NCI-H510A (cell line): ENCODE results near the gene MYBPH.

Experiments used
- DNase-seq: peaks from one replicate; lab custom pipeline; 2025; lab: John Stamatoyannopoulos, UW

The MYBPH gene

DNA sequence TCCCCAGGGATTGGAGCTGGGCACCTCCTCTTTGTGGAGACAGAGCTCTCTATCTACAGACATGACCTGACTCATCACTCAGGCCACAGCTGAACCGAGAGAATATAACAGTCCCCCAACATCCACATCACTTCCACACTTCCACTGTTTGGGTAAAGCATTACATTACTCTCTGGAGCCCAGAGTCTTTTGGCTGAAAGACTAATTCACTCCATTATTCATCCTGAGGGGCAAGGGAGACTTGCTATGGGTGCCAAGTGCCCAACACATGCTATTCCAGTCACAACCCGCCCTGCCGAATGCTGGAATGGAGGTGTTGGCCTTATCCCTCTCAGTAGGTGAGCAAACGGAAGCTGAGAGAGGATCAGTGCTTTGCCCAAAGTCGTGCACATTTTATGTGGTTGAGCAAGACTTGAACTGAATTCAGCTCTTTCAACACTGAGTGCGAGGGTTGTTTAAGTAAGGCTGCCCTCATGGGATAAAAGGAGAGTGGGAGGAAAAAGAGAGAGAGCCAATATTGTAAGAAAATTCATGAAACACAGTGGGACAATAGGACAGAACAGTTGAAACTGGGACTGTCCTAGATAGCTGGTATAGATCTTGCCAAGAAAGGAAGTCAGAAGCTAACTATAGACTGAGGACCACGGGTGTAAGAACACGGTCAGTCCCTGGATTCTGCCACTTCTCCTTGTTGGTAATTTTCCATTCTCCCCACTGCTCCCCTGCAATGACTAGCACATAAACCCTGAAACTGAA, 24.4 kb upstream of the MYBPH start:
- no peak for DNase-seq

DNA sequence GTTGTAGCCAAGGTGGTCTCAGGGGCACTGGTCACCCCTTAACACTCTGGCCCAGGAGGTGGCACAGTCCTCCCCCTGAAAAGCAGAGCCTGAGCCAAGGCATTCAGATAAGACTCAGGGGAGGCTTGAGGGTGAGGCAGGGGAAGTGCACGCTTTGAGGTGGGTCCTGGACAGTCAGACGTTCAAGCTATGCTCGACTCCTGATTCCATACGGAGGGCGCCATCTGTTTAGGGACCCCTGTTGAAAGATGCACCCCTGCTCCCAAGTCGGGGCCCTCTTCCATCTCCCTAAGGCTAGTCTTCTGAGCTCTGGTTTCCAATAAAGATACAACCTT, 23.8 kb upstream of the MYBPH start:
- no peak for DNase-seq

DNA sequence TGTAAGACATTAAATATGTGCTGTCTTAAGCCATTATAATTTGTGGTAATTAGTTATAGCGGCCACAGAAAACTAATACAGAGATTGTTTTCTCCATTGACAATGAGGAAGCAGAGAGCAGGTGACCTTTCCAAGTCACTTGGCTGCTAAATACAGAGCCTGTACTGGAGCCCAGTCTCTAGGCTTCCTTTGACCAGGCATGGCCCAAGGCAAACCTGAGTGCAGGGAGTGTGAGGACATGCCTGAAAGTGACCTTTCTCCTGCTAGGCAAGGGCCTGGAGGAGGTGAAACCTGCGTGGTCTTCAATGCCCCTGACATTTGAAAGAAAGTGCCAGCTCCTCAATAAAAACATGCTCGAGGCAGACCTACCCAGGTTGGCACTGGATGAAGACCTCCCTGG, 23.4 kb upstream of the MYBPH start:
- no peak for DNase-seq

DNA sequence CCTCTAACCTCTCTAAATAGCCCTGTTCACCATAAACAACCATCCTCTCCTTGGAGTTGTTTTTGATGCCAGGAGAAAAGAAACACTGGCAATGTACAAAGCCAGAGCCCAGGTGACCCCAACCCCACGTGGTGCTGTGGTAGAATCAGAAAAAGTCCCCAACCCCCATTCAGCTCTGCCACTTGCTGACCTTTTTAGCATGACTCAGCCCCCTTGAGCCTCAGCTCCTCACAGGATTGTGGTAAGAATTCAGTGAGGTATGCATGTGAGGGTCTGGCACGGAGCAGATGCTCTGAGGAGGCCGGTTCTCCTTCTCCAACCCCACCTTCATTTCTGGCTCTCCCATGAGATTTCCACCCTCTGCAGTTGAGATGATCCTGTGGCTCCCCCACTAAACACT, 22.0 kb upstream of the MYBPH start:
- no peak for DNase-seq

DNA sequence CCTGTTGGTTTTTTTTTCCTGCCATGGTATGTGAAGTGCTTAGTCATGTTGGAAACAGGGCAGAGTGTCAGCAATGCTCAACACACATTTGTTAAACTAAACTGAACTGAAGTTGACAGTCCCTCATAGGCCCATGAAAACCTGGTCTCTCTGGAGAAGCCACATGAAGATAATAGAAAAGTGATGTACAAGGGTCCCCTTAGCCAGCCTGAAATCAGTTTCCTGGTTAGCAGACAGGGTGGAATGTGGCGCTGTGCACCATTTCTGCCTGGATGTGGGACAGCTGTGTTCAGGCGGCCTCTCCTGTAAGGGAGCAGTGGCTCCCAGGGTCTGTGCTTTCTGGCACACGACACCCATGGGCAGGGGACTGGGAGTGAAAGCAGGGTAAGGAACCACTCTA, 20.7 kb upstream of the MYBPH start:
- no peak for DNase-seq

DNA sequence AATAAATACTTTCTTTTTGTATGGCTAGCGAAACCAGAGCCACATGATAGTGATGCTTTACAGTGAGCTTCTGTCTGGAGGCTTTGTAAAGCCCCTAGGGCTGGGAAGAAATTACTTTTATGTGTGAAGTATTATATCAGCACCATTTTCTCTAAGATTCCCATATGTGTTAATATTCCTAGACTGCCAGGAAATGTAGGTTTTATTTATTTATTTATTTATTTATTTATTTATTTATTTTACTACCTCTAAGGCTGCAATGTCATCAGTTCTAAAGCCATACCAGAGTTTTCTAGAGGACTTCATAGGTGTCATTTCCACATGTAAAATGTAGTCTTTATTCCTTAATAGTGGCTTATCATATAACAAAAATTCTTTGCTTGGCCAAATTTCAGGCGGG, 15.3 kb upstream of the MYBPH start:
- no peak for DNase-seq

DNA sequence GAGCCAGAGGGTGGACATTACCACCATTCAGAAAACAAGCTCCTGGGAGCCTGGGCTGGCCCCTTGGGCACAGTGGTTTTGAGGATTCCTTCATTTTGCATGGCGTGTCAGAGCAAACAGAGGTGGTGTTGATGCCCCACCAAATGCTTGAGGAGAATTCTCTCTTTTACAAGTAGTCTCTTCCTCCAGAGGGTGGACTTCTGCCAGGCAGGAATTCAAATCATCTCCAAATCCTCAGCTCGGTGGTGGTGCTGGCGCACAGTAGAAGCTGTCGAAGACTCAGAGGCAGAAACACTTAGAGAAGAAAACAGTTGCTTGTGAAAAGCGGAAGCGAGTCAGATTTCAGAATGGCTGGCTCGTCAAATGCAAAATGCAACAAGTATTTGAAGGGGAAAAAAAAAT, 14.3 kb upstream of the MYBPH start:
- no peak for DNase-seq

DNA sequence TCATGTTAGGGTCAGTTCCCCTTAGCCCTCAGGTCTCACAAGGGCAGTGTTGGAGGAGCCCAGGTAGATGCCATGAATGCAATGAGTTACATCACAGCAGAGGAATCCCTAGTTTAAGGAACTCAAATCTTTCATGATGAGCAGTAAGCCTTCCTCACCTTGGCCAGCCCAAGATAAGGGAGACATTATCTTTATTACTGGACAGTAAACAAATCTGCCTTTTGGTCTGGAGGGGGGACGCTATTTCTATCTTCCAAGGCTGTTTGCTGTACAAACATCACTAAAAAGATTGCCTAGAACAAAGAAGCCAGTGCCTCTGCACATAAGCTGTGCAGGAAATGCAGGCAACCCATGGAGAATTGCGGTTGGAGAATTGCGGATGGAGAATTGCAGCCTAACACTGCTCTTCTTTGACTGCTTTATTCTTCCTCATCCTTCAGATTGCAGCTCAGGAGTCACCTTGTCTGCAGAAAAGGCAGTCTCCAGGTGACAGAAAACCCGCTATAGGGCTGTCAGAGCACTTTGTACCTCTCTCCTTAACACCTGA, 13.1 kb upstream of the MYBPH start:
- DNase-seq: no peak

DNA sequence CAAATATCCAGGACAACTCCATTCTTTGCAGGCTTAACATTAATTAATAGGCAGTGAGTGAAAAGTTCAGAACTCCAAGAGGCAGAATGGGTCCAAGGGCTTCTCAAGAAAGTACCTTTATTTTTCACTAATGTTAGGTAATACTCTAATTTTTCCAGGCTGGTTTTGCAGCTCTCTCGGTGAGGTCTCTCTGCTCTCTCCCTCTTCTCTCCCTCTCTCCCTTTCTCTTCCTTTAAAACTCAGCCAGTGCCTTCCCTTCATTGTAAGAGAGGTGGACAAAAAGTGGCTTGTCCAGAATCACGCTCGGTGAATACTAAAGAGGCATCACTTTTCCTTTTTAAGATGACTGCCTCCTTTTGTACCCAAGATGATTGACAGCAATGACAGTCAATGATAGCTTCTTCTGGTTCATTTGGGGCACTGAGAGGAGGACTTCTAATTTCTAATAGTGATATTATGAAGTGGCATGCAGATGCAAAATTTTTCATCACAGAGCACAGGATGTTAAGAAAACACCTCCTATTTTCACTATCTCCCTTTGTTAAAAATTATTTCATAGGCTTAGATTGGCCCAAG, 12.2 kb upstream of the MYBPH start:
- DNase-seq: no peak

DNA sequence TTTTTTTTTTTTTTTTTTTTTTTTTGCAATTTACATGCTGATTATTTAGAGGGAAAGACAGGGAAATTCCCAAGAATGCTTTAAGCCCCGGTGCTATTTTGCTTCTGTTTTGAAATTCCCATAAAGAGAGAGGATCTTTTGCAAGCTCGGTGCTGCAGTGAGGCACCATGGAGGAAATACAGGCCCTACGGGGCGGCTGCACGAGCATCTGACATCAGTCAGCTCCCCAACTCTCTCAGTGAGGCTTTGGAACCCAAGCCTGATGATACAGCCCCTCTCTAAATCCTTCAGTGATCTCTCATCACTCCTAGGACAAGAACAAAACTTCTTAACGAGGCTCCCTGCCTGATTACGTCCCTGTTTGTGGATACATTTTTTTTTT, 11.7 kb upstream of the MYBPH start:
- DNase-seq: no peak

DNA sequence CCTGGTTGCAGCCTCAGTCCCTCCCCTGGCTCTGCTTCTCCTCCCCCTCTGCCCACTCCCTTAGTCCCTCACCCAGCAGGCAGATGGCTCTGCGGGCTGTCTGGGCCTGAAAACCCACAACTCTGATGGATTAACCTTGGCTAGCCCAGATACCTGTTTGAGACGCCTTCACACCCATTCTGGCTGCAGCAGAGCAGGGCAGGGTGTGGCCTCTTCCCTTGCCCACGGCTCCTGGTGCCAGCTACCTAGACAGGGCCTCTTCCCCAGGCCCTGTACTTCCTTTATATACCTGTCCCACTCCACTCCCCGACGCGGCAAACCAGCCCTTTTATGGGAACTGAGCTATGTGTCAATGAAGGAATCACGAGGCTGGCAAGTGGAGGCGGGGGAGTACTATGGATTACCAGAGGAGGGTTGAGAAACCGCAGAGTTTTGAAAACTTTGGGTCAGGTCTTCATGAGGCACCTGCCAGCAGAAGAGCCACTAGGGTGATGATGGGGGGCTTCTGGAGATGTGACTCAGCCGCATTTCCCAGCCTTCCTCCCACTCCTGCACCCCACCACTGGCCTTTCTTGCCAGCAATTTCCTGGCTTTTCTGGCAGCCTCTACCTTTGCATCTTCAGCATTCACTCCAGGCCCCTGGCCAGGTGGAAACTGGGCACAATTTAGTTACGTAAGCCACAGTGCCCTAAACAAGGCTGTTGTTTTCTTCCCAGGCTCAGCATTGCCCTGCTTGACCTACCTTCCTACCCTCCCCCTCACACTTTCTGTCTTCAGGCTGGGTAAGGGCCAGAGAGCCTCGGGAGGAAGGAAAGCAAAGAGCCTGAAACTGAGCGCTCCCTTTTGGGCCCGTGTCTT, 11.0 kb upstream of the MYBPH start, which contains the start of gene CHI3L1:
Gene CHI3L1, minus strand, starts transcription at position 259 of the 858 bp plus-strand sequence. Its CDS starts 81 bp downstream, at position 178.
- DNase-seq: no peak

DNA sequence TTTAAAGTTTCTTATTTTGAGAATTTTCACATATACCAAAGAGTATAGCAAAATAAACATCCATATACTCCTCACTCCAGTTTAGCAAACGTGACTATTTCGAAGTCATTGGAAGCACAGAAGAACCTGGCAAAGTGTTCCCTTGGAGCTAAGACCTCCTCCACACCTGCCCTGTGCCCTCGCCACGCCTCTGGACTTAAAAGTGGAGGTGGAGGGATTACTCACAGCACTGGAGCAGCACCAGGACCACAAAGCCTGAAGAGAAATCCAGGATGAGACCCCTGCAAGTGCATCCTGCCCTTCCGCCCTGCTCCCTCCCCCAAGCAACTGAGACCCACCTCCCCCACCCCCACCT, 10.4 kb upstream of the MYBPH start:
- no peak for DNase-seq

DNA sequence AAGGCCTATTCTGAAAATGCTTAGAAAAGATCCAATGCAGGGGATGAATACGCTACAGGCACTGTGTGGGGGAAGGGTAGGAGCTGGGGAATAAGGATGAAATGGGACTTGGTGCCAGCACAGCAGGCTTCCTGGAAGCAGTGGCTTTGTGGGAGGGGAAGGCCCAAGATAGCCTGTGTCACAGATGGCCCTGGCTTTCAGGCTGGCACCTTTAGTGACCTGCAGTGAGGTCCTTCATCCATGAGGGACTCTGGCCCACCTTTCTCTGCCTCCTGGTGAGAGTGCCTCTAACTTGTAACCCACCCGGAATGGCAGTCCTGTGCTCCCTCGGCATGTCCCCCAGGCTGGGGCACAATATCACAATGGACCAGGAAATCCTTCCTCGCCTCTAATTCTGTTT, 10.0 kb upstream of the MYBPH start:
- no peak for DNase-seq

DNA sequence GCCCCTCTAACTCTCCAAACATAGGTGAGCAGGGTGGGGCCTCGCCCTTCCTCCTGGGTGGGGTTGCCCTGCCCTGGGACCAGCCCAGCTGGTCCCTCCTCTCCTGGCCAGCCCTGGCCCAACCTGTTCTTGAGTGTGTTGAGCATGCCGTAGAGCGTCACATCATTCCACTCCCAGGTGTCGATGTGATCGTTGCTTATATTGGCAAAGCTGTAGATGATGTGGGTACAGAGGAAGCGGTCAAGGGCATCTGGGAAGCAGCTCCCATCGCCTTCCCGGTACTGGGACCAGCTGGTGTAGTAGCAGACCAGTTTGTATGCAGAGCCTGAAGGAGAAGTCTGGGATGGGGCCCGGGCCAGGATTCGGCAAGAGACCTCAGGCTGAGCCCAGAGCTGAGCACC, 9.4 kb upstream of the MYBPH start:
- no peak for DNase-seq

DNA sequence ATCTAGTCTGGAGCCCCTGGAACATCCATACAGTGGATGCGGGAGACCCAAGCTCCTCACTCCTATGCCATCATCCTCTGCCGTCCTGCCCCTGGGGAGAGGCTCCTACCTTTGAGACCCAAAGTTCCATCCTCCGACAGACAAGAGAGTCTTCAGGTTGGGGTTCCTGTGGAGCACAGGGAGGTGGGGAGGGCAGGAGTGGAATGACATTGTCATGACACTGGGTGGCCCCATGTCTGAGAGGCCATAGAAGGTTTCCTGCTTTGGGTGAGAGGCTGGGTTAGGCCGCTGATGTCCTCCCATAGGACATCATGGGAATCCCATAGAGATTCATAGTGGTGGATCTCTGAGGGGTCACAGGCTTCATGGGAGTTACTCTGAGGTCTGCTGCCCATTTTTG, 8.8 kb upstream of the MYBPH start:
- DNase-seq: no peak

DNA sequence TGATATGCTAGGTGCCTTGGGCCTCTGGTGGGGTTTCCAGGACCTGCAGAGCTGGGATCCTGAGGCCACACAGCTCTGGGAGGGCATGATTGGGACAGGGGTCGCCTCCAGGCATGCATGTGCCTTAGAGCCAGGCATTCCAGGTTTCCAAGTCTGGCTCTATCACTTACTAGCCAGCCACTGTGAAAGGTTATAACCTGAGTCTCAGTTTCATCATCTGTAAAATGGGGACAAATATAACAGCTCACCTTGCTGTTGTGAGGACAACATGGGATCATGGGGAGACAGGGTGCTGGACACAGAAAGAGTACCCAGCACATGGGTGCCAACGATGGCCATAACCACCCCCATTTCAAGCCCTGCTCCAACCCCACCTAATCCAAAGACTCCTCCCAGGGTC, 8.2 kb upstream of the MYBPH start:
- no peak for DNase-seq

DNA sequence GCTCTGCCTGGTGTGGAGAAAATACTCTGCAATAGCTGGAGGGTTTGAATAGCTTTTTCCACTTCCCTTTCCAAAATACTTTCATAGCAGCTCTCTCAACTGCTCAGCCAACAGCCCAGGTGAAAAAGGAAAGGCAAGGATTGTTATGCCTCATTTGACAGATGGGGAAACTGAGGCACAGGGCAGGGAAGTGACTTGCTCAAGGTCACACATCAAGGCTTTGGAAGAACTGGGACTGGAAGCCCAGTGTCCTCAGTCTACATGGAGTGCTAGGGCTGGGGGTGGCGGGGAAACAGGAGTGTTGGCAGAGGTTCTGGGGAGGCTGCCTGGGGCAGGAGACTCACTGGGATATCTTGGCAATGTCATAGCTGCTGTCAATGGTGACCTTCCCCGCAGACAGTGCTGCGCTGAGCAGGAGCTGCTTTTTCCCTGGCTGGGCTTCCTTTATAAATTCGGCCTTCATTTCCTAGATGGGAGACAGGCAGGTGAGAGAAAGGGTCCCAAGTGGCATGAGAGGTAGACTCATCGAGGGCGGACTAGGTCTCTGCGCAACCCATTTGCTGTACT, 6.8 kb upstream of the MYBPH start:
- DNase-seq: no peak

DNA sequence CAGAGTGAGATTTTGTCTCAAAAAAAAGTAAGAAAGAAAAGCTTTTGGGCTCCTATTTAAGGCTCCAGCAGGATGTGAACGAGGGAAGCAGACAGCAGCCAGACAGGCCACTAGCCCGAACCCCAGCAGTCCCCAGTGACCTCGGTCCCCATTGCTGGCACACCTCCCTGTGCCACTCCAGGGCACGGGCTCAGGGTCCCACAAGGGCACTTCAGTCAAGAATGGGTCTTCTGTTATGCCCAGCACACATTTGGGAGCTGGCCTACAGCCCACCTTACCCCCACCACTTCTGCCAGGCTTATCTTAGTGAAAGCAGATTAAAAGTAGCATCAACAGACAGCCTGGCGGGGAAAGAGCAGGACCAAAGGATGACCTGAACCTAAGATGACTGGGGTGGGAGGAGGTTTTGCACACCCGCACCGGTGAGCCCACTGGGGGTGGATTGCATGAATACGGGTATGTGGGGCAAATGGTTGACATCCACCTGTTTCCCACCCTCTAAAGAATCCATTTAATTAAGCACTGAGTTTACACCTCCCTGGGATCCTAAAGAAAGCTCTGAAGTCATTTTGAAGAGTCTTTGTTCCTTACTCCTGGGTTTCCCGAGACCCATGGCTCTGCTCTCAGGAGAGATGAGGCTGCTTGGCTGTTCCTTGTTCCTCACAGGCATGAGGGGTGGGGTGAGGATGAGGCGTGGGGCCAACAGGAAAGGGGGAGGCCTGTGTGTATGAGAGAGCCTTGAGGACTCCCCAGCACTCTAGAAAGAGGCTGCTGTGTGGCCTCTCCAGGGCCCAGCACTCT, 6.2 kb upstream of the MYBPH start:
- no peak for DNase-seq

DNA sequence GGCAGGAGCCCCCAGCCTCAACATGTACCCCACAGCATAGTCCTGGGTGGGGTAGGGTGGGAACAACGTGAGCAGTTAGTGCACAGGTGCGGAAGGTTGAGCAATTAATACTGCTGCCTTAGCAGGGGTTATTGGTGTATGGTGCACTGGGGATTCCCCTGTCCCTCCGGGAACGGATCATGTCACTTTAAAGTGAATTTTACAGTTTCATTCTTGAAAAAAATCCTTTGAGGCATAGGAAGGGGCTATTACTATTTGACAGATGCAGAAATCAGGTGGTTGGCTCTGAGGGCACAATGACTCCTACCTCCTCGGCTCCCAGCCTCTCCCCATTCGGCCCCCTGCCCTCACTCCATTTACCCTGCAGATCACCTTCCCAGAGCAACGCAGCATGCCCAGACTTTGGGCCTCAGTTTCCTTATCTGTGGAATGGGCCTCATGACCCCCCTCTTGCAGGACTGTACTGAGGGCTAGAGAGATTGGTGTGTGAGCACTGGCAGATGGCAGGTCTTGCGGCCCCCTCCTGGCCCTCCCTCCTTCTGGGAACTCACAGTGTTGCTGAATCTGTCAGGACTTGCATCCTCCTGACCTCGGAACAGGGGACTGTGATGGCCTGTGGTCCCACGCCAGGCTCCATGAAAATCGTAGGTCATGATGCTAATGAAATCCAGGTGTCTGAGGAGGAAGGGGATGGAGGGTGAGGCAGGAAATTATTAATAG, 5.1 kb upstream of the MYBPH start:
- DNase-seq: no peak

DNA sequence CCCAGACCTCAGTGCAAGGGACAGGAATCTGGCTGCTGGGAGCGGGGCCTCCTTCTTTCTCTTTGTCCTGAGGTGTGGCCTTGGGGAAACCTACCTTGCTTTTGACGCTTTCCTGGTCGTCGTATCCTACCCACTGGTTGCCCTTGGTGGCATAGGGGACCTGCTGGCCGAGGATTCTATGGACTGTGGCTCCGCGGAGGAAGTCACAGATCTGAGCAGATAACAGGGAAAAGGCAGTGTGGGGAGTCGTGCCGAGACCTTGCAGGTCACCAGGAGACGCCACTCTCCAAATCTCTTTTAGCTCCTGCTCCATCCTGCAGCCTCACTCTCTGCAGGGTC, 4.0 kb upstream of the MYBPH start:
- DNase-seq: no peak
